ENCODE results near the gene BTNL3. TPM values are rescaled to one million over a fixed set of nuclear protein-coding genes. Genes with fewer than 3 reads are reported as not detected.

The BTNL3 gene
- total RNA-seq, 1 donor from 2014 or later, result 0.34 TPM

DNA sequence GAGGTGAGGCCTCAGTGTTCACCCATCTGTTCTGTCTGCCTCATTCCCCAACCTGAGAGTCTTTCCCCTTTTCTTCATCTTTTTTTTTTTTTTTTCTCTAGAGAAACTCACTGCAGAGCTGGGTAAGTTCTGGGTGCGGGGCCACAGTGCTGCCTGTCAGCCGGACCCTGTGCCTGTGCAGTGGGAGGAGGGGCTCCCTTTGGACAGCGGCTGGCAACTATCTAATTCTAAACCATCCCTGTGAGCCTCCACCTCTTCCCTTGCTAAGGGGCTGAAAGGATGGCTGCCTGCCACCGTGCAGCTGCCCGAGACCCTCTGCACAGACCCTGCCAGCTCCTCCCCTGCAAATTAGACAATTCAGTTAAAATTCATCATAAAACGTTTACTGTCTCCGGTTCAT, 65.5 kb downstream of the BTNL3 start:
- Histone ChIP-seq H3K9me3 (ENCODE audit: low read depth) (no peaks in the 10 kb centered on the region), H3F3A (ENCODE audit: low read depth) (peaks cover 10% of the 10 kb centered on the region), H3K27ac (no peak overlapping the region), H3K36me3 (no peaks in the 10 kb centered on the region), H3K27me3 (peaks cover 100% of the 10 kb centered on the region), H3K9ac (no peak overlapping the region), H4K20me1 (ENCODE audit: low read depth) (peaks cover 40% of the 10 kb centered on the region), H3K4me1 (peaks cover 10% of the 10 kb centered on the region), H3K79me2 (ENCODE audit: low read depth) (no peaks in the 10 kb centered on the region), H3K4me3 (peak overlapping the region; percentile 69), H3K4me2 (peak overlapping the region; percentile 97), H2AFZ (replicated peaks) (no peak overlapping the region)
- H3K4me1 Mint-ChIP-seq, result peaks cover 23% of the 10 kb centered on the region
- H3K27me3 Mint-ChIP-seq (ENCODE audit: insufficient read depth, low read depth), result peaks cover 83% of the 10 kb centered on the region
- H3K4me3 Mint-ChIP-seq, result peak overlapping the region; percentile 82
- H3K9me3 Mint-ChIP-seq, result no peaks in the 10 kb centered on the region
- H3K36me3 Mint-ChIP-seq, result no peaks in the 10 kb centered on the region
- no peak overlapping the region for H3K27ac Mint-ChIP-seq
- peak; percentile 31 for DNase-seq (ENCODE audit: low spot score)
- TF ChIP-seq, protein P1, sequence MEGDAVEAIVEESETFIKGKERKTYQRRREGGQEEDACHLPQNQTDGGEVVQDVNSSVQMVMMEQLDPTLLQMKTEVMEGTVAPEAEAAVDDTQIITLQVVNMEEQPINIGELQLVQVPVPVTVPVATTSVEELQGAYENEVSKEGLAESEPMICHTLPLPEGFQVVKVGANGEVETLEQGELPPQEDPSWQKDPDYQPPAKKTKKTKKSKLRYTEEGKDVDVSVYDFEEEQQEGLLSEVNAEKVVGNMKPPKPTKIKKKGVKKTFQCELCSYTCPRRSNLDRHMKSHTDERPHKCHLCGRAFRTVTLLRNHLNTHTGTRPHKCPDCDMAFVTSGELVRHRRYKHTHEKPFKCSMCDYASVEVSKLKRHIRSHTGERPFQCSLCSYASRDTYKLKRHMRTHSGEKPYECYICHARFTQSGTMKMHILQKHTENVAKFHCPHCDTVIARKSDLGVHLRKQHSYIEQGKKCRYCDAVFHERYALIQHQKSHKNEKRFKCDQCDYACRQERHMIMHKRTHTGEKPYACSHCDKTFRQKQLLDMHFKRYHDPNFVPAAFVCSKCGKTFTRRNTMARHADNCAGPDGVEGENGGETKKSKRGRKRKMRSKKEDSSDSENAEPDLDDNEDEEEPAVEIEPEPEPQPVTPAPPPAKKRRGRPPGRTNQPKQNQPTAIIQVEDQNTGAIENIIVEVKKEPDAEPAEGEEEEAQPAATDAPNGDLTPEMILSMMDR (IDR thresholded peaks at IDR 0.05), result no peak
- TF ChIP-seq EZH2phosphoT487 (IDR thresholded peaks at IDR 0.05), result peak; percentile 6
- peak; percentile 27 for TF ChIP-seq EZH2 (IDR thresholded peaks at IDR 0.05)

DNA sequence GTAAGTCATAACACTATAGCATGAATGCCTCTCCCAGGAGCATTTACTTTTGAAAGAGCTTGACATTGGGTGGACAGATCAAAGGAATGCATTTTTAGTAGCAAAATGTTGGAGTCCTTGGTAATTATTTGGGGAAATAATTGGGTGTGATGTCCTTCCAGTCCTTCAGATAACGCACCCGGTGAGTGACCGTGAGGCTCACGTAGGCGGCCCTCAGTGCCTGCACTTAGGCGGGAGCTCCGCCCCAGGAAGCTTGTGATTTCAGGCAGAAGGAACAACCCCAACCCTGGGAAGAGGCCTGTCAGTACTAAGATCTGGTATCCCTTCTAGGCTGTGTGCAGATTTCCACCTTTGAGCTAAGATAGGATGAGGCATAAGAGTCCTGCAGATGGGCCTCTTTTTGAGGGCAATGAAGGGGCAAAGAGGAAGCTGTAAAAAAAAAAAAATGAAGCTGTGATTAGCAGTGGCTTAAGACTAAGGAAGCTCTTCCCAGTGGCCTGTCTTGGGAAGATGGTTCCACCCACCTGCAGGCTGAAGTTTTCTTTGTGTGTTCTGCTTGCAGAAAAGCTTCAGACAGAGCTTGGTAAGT, 66.3 kb downstream of the BTNL3 start:
- no peaks in the 10 kb centered on the region for H3K36me3 Mint-ChIP-seq
- Histone ChIP-seq H3K27me3 (peaks cover 100% of the 10 kb centered on the region), H2AFZ (replicated peaks) (no peak overlapping the region), H3K4me1 (peaks cover 10% of the 10 kb centered on the region), H3K79me2 (ENCODE audit: low read depth) (no peaks in the 10 kb centered on the region), H3K9ac (no peak overlapping the region), H3K4me3 (no peak overlapping the region), H4K20me1 (ENCODE audit: low read depth) (peaks cover 41% of the 10 kb centered on the region), H3K36me3 (no peaks in the 10 kb centered on the region), H3F3A (ENCODE audit: low read depth) (peaks cover 10% of the 10 kb centered on the region), H3K4me2 (no peak overlapping the region), H3K9me3 (ENCODE audit: low read depth) (no peaks in the 10 kb centered on the region), H3K27ac (no peak overlapping the region)
- H3K27me3 Mint-ChIP-seq (ENCODE audit: insufficient read depth, low read depth), result peaks cover 82% of the 10 kb centered on the region
- peaks cover 23% of the 10 kb centered on the region for H3K4me1 Mint-ChIP-seq
- H3K4me3 Mint-ChIP-seq, result peak overlapping the region; percentile 2
- no peaks in the 10 kb centered on the region for H3K9me3 Mint-ChIP-seq
- H3K27ac Mint-ChIP-seq, result no peak overlapping the region
- peak; percentile 40 for DNase-seq (ENCODE audit: low spot score)
- TF ChIP-seq EZH2 (IDR thresholded peaks at IDR 0.05), result no peak
- TF ChIP-seq, protein P1 (IDR thresholded peaks at IDR 0.05), result no peak
- TF ChIP-seq EZH2phosphoT487 (IDR thresholded peaks at IDR 0.05), result no peak

Small RNA genes within 50 kb of the gene (microRNA-seq; reads per million reads assigned to microRNA genes)
- not detected for gene MIR8089

Small RNA genes within 50 kb of the gene (small RNA-seq; reads per million reads assigned to genes)
- gene MIR8089, result not detected
- gene RNU6-1036P, result not detected
- gene RPS29P12, result not detected

Other genes with a start within 250 kb of the BTNL3 start
- gene OR2Y1, start 248.8 kb upstream of the BTNL3 start, total RNA-seq (ENCODE audit: low replicate concordance), result not detected in 2 replicates
- 31.8 and 67.8 TPM in 2 replicates for gene MGAT1, start 186.0 kb upstream of the BTNL3 start, total RNA-seq (ENCODE audit: low replicate concordance)
- 47.2 and 65.4 TPM in 2 replicates for gene ZFP62, start 127.6 kb upstream of the BTNL3 start, total RNA-seq (ENCODE audit: low replicate concordance)
- 0.22 and 0.34 TPM in 2 replicates for gene BTNL8, start 89.7 kb upstream of the BTNL3 start, total RNA-seq (ENCODE audit: low replicate concordance)
- gene BTNL9, start 51.4 kb downstream of the BTNL3 start, total RNA-seq (ENCODE audit: low replicate concordance), result 0.24 and 0.56 TPM in 2 replicates
- not detected in 2 replicates for gene OR2V1, start 142.3 kb downstream of the BTNL3 start, total RNA-seq (ENCODE audit: low replicate concordance)
- not detected in 2 replicates for gene OR2V2, start 158.7 kb downstream of the BTNL3 start, total RNA-seq (ENCODE audit: low replicate concordance)
- gene TRIM7, start 216.3 kb downstream of the BTNL3 start, total RNA-seq (ENCODE audit: low replicate concordance), result not detected in 2 replicates
- 8.1 and 24.2 TPM in 2 replicates for gene TRIM41, start 234.4 kb downstream of the BTNL3 start, total RNA-seq (ENCODE audit: low replicate concordance)